ENCODE data around the gene CEACAM16. TPM values are rescaled to one million over a fixed set of nuclear protein-coding genes. Genes with fewer than 3 reads are reported as not detected.

The CEACAM16 gene
- total RNA-seq, 1 experiment from 2014 or later = not detected

GRCh38 chr19:44725684-44726083, 26.7 kb downstream of the CEACAM16 start:
- peaks cover 30% of the 10 kb centered on the region for H3F3A ChIP-seq (ENCODE audit: insufficient read depth, low read depth)
- no peaks in the 10 kb centered on the region for H3K36me3 ChIP-seq (ENCODE audit: low read depth)
- no peak overlapping the region for H3K4me3 ChIP-seq
- H3K27me3 ChIP-seq (ENCODE audit: insufficient read depth, low read depth) = no peaks in the 10 kb centered on the region
- DNase-seq = no peak
- H3K79me2 ChIP-seq (ENCODE audit: low read depth) = no peaks in the 10 kb centered on the region
- no peak overlapping the region for H2AFZ ChIP-seq
- ChIA-PET POLR2A (ENCODE audit: unreplicated experiment) (interaction anchor here (0.6 to 1.2 kb wide), 3 partner anchors 28 to 795 kb away, joined by 3 to 8 read pairs (median 6); no protein-coding TSS in a partner anchor), CTCF (interaction anchor here (0.6 to 2.8 kb wide), 6 partner anchors 45 to 122 kb away, joined by 3 to 55 read pairs (median 7); partner anchors contain the start of gene NECTIN2)
- peaks cover 53% of the 10 kb centered on the region for H3K4me1 ChIP-seq (replicated peaks; ENCODE audit: insufficient read depth)
- H3K9me3 ChIP-seq (ENCODE audit: insufficient read depth, low read depth) = no peaks in the 10 kb centered on the region
- BruUV-seq (replicated peaks) = no TSS peak
- TF ChIP-seq EZH2 (IDR thresholded peaks at IDR 0.05; ENCODE audit: low read depth) (no peak), CTCF (conservative IDR thresholded peaks at IDR 0.05) (no peak)
- no peaks in the 10 kb centered on the region for H4K20me1 ChIP-seq (ENCODE audit: insufficient read depth)
- peak overlapping the region; percentile 47; the same call in 1 of the 2 replicates for H3K4me2 ChIP-seq
- no peak overlapping the region for H3K27ac ChIP-seq
- intact Hi-C loops (cut with micrococcal nuclease; ENCODE audit: unreplicated experiment) = loop anchor here (2.0 kb wide), 2 partner anchors 13 to 119 kb away; no protein-coding TSS in a partner anchor
- no peaks in the 10 kb centered on the region for H3K9me2 ChIP-seq (ENCODE audit: insufficient read depth)

GRCh38 chr19:44726465-44726864, 27.5 kb downstream of the CEACAM16 start:
- Histone ChIP-seq H3F3A (ENCODE audit: insufficient read depth, low read depth) (peaks cover 30% of the 10 kb centered on the region), H3K79me2 (ENCODE audit: low read depth) (no peaks in the 10 kb centered on the region), H3K27ac (no peak overlapping the region), H2AFZ (no peak overlapping the region), H3K4me3 (no peak overlapping the region), H3K4me1 (replicated peaks; ENCODE audit: insufficient read depth) (peaks cover 45% of the 10 kb centered on the region), H3K4me2 (no peak overlapping the region), H4K20me1 (ENCODE audit: insufficient read depth) (no peaks in the 10 kb centered on the region), H3K9me3 (ENCODE audit: insufficient read depth, low read depth) (no peaks in the 10 kb centered on the region), H3K36me3 (ENCODE audit: low read depth) (no peaks in the 10 kb centered on the region), H3K27me3 (ENCODE audit: insufficient read depth, low read depth) (no peaks in the 10 kb centered on the region), H3K9me2 (ENCODE audit: insufficient read depth) (no peaks in the 10 kb centered on the region)
- CTCF ChIA-PET = interaction anchor here (0.7 kb wide), 1 partner anchor 122 kb away, joined by 5 read pairs; no protein-coding TSS in a partner anchor
- BruUV-seq (replicated peaks) = no TSS peak
- intact Hi-C loops (cut with micrococcal nuclease; ENCODE audit: unreplicated experiment) = no loop called here
- POLR2A ChIA-PET (ENCODE audit: unreplicated experiment) = interaction anchor here (0.7 kb wide), 1 partner anchor 118 kb away, joined by 3 read pairs; no protein-coding TSS in a partner anchor
- peak in 1 of 2 experiments; percentile 42 for DNase-seq
- no peak for TF ChIP-seq EZH2 (IDR thresholded peaks at IDR 0.05; ENCODE audit: low read depth)
- no peak for TF ChIP-seq CTCF (conservative IDR thresholded peaks at IDR 0.05)

GRCh38 chr19:44728178-44728577, 29.2 kb downstream of the CEACAM16 start:
- Histone ChIP-seq H3K9me2 (ENCODE audit: insufficient read depth) (no peaks in the 10 kb centered on the region), H2AFZ (no peak overlapping the region), H4K20me1 (ENCODE audit: insufficient read depth) (no peaks in the 10 kb centered on the region), H3K27ac (no peak overlapping the region), H3K9me3 (ENCODE audit: insufficient read depth, low read depth) (no peaks in the 10 kb centered on the region), H3K4me1 (replicated peaks; ENCODE audit: insufficient read depth) (peaks cover 35% of the 10 kb centered on the region), H3F3A (ENCODE audit: insufficient read depth, low read depth) (peaks cover 31% of the 10 kb centered on the region), H3K4me3 (no peak overlapping the region), H3K27me3 (ENCODE audit: insufficient read depth, low read depth) (no peaks in the 10 kb centered on the region), H3K4me2 (no peak overlapping the region), H3K36me3 (ENCODE audit: low read depth) (no peaks in the 10 kb centered on the region), H3K79me2 (ENCODE audit: low read depth) (no peaks in the 10 kb centered on the region)
- CTCF ChIA-PET = interaction anchor here (0.6 to 0.8 kb wide), 2 partner anchors 26 to 930 kb away, joined by 3 read pairs; no protein-coding TSS in a partner anchor
- POLR2A ChIA-PET (ENCODE audit: unreplicated experiment) = interaction anchor here (0.8 kb wide), 1 partner anchor 43 kb away, joined by 7 read pairs; no protein-coding TSS in a partner anchor
- TF ChIP-seq EZH2 (IDR thresholded peaks at IDR 0.05; ENCODE audit: low read depth) = no peak
- TF ChIP-seq CTCF (conservative IDR thresholded peaks at IDR 0.05) = no peak
- DNase-seq = no peak
- no TSS peak for BruUV-seq (replicated peaks)
- intact Hi-C loops (cut with micrococcal nuclease; ENCODE audit: unreplicated experiment) = no loop called here
